B cell (primary cell): Measurements from ENCODE around the gene LRRC40. TPM values are rescaled to one million over a fixed set of nuclear protein-coding genes. Genes with fewer than 3 reads are reported as not detected.

Source experiments
- ATAC-seq: fragments of 200-7000 bp; cut with Tn5 transposase; one replicate; pipeline ENCODE4 v1.10.0; 2021; ENCODE audit warnings: low read depth, mild to moderate bottlenecking, moderate number of reproducible peaks, moderate library complexity
- CTCF ChIA-PET: fragments of 350-600 bp; sonication (Branson Sonifier 250); formaldehyde crosslinking; loops from one replicate; lab custom pipeline; 2021; ENCODE audit warnings: antibody characterized with exemption, inconsistent platforms; lab: Charles Lee
- POLR2A ChIA-PET: fragments of 350-600 bp; sonication (Branson Sonifier 250); formaldehyde crosslinking; loops from one replicate; lab custom pipeline; 2021; ENCODE audit warnings: antibody characterized with exemption; lab: Charles Lee
- DNase-seq: peaks from one replicate; pipeline ENCODE4 v3.0.0; 2013
- H2AFZ ChIP-seq: 2 replicates; pipeline ENCODE4 v1.6.1; 2012; ENCODE audit warnings: mild to moderate bottlenecking, low read depth, low read length; ENCODE audit not compliant: insufficient read depth, poor library complexity, severe bottlenecking
- H3K27ac ChIP-seq, 2 donors: 1 replicate in 1 of 2; 2 replicates in 1 of 2; pipeline ENCODE4 v1.5.1; 2012 to 2013; ENCODE audit warnings: low read length in 2 of 2, mild to moderate bottlenecking in 2 of 2, moderate library complexity in 1 of 2
- H3K27me3 ChIP-seq, 4 experiments: fragments of 200-600 bp in 1 of 4; sonication (generic) in 1 of 4; replicated peaks in 1 of 4; 1 replicate in 2 of 4; 2 replicates in 2 of 4; pipeline versions ENCODE4 v1.6.1 to v1.7.0; 2013 to 2016; ENCODE audit warnings: low read length in 3 of 4, mild to moderate bottlenecking in 2 of 4, mixed read lengths in 1 of 4, moderate library complexity in 1 of 4; ENCODE audit not compliant: insufficient read depth in 4 of 4, control insufficient read depth in 3 of 4; ENCODE audit errors: control extremely low read depth in 1 of 4
- H3K36me3 ChIP-seq, 2 experiments: replicated peaks in 1 of 2; 1 replicate in 1 of 2; 2 replicates in 1 of 2; pipeline versions ENCODE4 v1.6.1 to v1.7.1; 2013; ENCODE audit warnings: low read length in 1 of 2; ENCODE audit not compliant: insufficient read depth in 2 of 2, control insufficient read depth in 1 of 2; ENCODE audit errors: control extremely low read depth in 1 of 2, extremely low read depth in 1 of 2
- H3K4me1 ChIP-seq, 2 donors: fragments of 200-600 bp in 1 of 2; sonication (generic) in 1 of 2; 1 replicate in 1 of 2; 2 replicates in 1 of 2; pipeline versions ENCODE4 v1.5.1 to v1.6.1; 2013 to 2017; ENCODE audit warnings: low read length in 2 of 2; ENCODE audit not compliant: control insufficient read depth in 2 of 2, insufficient read depth in 2 of 2
- H3K4me2 ChIP-seq: replicated peaks from 2 replicates; pipeline ENCODE3; 2012; ENCODE audit warnings: mild to moderate bottlenecking, low read depth, low read length; ENCODE audit not compliant: poor library complexity, severe bottlenecking
- H3K4me3 ChIP-seq, 5 experiments: fragments of 200-600 bp in 1 of 5; sonication (generic) in 1 of 5; 1 replicate in 3 of 5; 2 replicates in 2 of 5; pipeline versions ENCODE4 v1.5.1 to v1.7.0; 2011 to 2016; ENCODE audit warnings: low read length in 4 of 5, mild to moderate bottlenecking in 4 of 5, low read depth in 2 of 5, control low read depth in 1 of 5, moderate library complexity in 1 of 5; ENCODE audit not compliant: insufficient read depth in 1 of 5; ENCODE audit errors: control extremely low read depth in 1 of 5, extremely low read depth in 1 of 5
- H3K79me2 ChIP-seq: fragments of 200-600 bp; sonication (generic); one replicate; pipeline ENCODE4 v1.6.0; 2016; ENCODE audit warnings: low read length; ENCODE audit not compliant: control insufficient read depth, insufficient read depth
- H3K9ac ChIP-seq: fragments of 200-600 bp; sonication (generic); 2 replicates; pipeline ENCODE4 v1.6.1; 2017; ENCODE audit warnings: mild to moderate bottlenecking, low read length, moderate library complexity
- H3K9me3 ChIP-seq, 3 donors: one replicate each; pipeline versions ENCODE4 v1.6.1 to v1.7.1; 2013; ENCODE audit warnings: low read length in 2 of 3; ENCODE audit not compliant: control insufficient read depth in 2 of 3, insufficient read depth in 1 of 3; ENCODE audit errors: control extremely low read depth in 1 of 3
- H4K20me1 ChIP-seq: 2 replicates; pipeline ENCODE4 v1.6.0; 2012; ENCODE audit warnings: mild to moderate bottlenecking, low read length; ENCODE audit not compliant: insufficient read depth, control insufficient read depth, poor library complexity, severe bottlenecking
- H3K27ac Mint-ChIP-seq: one replicate; pipeline ENCODE4 v1.8.0; 2021; ENCODE audit warnings: mixed read lengths
- H3K27me3 Mint-ChIP-seq: one replicate; pipeline ENCODE4 v1.8.0; 2021; ENCODE audit warnings: mixed read lengths
- H3K4me1 Mint-ChIP-seq: one replicate; pipeline ENCODE4 v1.8.0; 2021; ENCODE audit warnings: mixed read lengths
- H3K4me3 Mint-ChIP-seq: one replicate; pipeline ENCODE4 v1.8.0; 2021; ENCODE audit warnings: mixed read lengths
- H3K9me3 Mint-ChIP-seq: one replicate; pipeline ENCODE4 v1.8.0; 2022; ENCODE audit warnings: mixed read lengths; ENCODE audit not compliant: insufficient read depth
- EZH2 ChIP-seq: IDR thresholded peaks from 2 replicates; pipeline ENCODE4 v1.6.1; 2012; ENCODE audit warnings: borderline replicate concordance, low read depth, mild to moderate bottlenecking, moderate library complexity, low read length; ENCODE audit not compliant: insufficient read depth, poor library complexity, severe bottlenecking
- WGBS: methylation state at CpG from one replicate; pipeline ENCODE4 v1.1.5; 2013; ENCODE audit warnings: missing lambda C conversion rate; ENCODE audit not compliant: insufficient coverage; 5-methylcytosine and 5-hydroxymethylcytosine counted together
- intact Hi-C: fragments of 100-400 bp; cut with micrococcal nuclease; formaldehyde crosslinking; loops from one replicate; pipeline ENCODE4 v1.10.0; 2022
- polyA plus RNA-seq: library from polyadenylated mRNA; depleted of rRNA; stranded (reverse); fragments of >200 nt; gene quantifications from 2 replicates; pipeline ENCODE4 v1.2.3, GENCODE V29; 2012
- total RNA-seq, 2 donors: library from RNA; stranded (reverse); fragments of 120-200 nt in 1 of 2; gene quantifications; 1 replicate in 1 of 2; 2 replicates in 1 of 2; pipeline versions ENCODE4 v1.2.3 to v1.2.4, GENCODE V29; 2013 to 2022
- TF ChIP-seq, protein P1 (sequence below): fragments of 200-600 bp; IDR thresholded peaks from one replicate; pipeline ENCODE4 v1.8.0; 2022; ENCODE audit warnings: antibody characterized with exemption, mild to moderate bottlenecking

Gene LRRC40
- total and polyA plus RNA-seq, 2 donors (not counting 1 experiment from before 2014, with no cell fraction given) = 4.4 to 14.5 TPM

DNA sequence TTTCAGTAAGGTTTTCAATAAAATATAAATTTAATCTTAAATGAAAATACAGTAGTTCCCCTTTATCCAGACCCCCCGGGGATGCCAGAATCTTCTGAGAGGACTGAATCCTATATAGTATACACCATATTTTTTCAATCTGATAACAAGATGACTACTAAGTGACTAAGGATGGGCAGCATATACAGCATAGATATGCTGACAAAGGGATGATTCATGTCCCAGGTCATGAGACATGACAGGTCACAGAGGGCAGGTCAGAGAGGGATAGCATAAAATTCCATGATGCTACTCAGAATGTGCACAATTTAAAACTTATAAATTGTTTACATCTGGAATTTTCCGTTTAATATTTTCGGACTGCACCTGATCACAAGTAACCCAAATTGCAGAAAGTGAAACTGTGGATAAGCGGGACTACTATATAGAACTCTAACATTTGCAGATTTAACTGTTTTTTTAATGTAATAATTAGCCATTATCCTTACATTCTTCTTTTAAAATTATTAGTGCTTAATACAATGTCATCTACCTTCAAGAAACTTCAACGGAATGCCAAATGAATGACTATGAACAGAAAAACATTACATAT lies 48.8 kb downstream of the LRRC40 start:
- H3K9ac ChIP-seq = no peak overlapping the region
- no peak for ATAC-seq
- H3K9me3 ChIP-seq = no peaks in the 10 kb centered on the region
- peaks cover 3 to 4% of the 10 kb centered on the region in 2 experiments for H3K36me3 ChIP-seq
- H4K20me1 ChIP-seq = no peaks in the 10 kb centered on the region
- no peaks in the 10 kb centered on the region for H3K4me1 ChIP-seq
- no peaks in the 10 kb centered on the region for H3K79me2 ChIP-seq
- Mint-ChIP-seq H3K27ac (no peak overlapping the region), H3K9me3 (no peaks in the 10 kb centered on the region), H3K27me3 (no peaks in the 10 kb centered on the region), H3K4me1 (no peaks in the 10 kb centered on the region), H3K4me3 (no peak overlapping the region)
- DNase-seq = no peak
- intact Hi-C loops = no loop called here
- no peak overlapping the region for H3K4me3 ChIP-seq
- no peaks in the 10 kb centered on the region for H3K27me3 ChIP-seq
- H3K4me2 ChIP-seq = no peak overlapping the region
- TF ChIP-seq EZH2 = no peak
- TF ChIP-seq, protein P1, sequence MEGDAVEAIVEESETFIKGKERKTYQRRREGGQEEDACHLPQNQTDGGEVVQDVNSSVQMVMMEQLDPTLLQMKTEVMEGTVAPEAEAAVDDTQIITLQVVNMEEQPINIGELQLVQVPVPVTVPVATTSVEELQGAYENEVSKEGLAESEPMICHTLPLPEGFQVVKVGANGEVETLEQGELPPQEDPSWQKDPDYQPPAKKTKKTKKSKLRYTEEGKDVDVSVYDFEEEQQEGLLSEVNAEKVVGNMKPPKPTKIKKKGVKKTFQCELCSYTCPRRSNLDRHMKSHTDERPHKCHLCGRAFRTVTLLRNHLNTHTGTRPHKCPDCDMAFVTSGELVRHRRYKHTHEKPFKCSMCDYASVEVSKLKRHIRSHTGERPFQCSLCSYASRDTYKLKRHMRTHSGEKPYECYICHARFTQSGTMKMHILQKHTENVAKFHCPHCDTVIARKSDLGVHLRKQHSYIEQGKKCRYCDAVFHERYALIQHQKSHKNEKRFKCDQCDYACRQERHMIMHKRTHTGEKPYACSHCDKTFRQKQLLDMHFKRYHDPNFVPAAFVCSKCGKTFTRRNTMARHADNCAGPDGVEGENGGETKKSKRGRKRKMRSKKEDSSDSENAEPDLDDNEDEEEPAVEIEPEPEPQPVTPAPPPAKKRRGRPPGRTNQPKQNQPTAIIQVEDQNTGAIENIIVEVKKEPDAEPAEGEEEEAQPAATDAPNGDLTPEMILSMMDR = no peak
- ChIA-PET POLR2A (no interaction called here), CTCF (no interaction called here)
- no peak overlapping the region for H3K27ac ChIP-seq
- WGBS = no CpG with 5 or more reads among the region's 5 CpGs
- H2AFZ ChIP-seq = no peak overlapping the region

DNA sequence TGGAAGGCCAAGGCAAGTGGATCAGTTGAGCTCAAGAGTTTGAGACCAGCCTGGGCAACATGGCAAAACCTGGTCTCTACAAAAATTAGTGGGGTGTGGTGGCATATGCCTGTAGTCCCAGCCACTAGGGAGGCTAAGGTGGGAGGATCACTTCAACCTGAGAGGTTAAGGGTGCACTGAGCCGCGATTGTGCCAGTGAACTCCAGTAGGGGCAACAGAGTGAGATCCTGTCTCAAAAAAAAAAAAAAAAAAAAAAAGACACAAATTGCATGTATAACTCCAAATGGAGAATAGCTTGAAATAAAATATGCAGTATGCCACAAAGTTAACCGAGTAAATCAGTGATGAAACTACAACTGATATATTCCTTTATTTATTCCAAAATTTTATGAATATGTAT lies 51.6 kb downstream of the LRRC40 start:
- no peaks in the 10 kb centered on the region for H3K27me3 Mint-ChIP-seq
- intact Hi-C loops = no loop called here
- TF ChIP-seq, protein P1 = no peak
- TF ChIP-seq EZH2 = no peak
- H3K4me1 Mint-ChIP-seq = no peaks in the 10 kb centered on the region
- no peak overlapping the region for H3K4me3 Mint-ChIP-seq
- Histone ChIP-seq H3K27ac (no peak overlapping the region), H3K4me1 (no peaks in the 10 kb centered on the region), H3K36me3 (peaks cover 3 to 12% of the 10 kb centered on the region in 2 experiments), H3K27me3 (no peaks in the 10 kb centered on the region), H3K4me3 (no peak overlapping the region), H2AFZ (no peak overlapping the region), H4K20me1 (no peaks in the 10 kb centered on the region), H3K9me3 (no peaks in the 10 kb centered on the region), H3K9ac (no peak overlapping the region), H3K79me2 (no peaks in the 10 kb centered on the region), H3K4me2 (no peak overlapping the region)
- CTCF ChIA-PET = no interaction called here
- POLR2A ChIA-PET = interaction anchor here (0.6 kb wide), 1 partner anchor 329 kb away, joined by 8 read pairs; no protein-coding TSS in a partner anchor
- ATAC-seq (no peak), DNase-seq (no peak)
- no peak overlapping the region for H3K27ac Mint-ChIP-seq
- H3K9me3 Mint-ChIP-seq = no peaks in the 10 kb centered on the region
- no CpG with 5 or more reads among the region's 3 CpGs for WGBS
